Mucosa of rectum (tissue), 2 donors: Measurements from ENCODE around the gene PAX3.

ENCODE experiments used
- H3K27ac ChIP-seq, 2 donors: one replicate each; pipeline ENCODE4 v1.7.0; 2013; ENCODE audit warnings: inconsistent platforms in 2 of 2, low read depth in 2 of 2, low read length in 2 of 2
- H3K27me3 ChIP-seq, 2 donors: one replicate each; pipeline ENCODE4 v1.7.0; 2013; ENCODE audit warnings: low read length in 2 of 2; ENCODE audit not compliant: control insufficient read depth in 2 of 2, insufficient read depth in 2 of 2
- H3K36me3 ChIP-seq, 2 donors: one replicate each; pipeline ENCODE4 v1.7.0; 2013; ENCODE audit warnings: low read length in 2 of 2; ENCODE audit not compliant: control insufficient read depth in 2 of 2, insufficient read depth in 2 of 2
- H3K4me1 ChIP-seq, 2 donors: one replicate each; pipeline ENCODE4 v1.7.0; 2013; ENCODE audit warnings: low read length in 2 of 2, mild to moderate bottlenecking in 1 of 2; ENCODE audit not compliant: control insufficient read depth in 2 of 2, insufficient read depth in 2 of 2
- H3K4me3 ChIP-seq, 2 donors: one replicate each; pipeline ENCODE4 v1.7.0; 2013; ENCODE audit warnings: low read length in 2 of 2
- H3K9ac ChIP-seq, 2 donors: one replicate each; pipeline ENCODE4 v1.7.0; 2013; ENCODE audit warnings: low read length in 2 of 2, low read depth in 1 of 2, mild to moderate bottlenecking in 1 of 2
- H3K9me3 ChIP-seq, 2 donors: one replicate each; pipeline ENCODE4 v1.7.0; 2013; ENCODE audit warnings: low read length in 2 of 2; ENCODE audit not compliant: control insufficient read depth in 2 of 2
- donor health status: healthy.
- donor health status: Normal muscosa, but diverticular disease.

PAX3 gene

DNA sequence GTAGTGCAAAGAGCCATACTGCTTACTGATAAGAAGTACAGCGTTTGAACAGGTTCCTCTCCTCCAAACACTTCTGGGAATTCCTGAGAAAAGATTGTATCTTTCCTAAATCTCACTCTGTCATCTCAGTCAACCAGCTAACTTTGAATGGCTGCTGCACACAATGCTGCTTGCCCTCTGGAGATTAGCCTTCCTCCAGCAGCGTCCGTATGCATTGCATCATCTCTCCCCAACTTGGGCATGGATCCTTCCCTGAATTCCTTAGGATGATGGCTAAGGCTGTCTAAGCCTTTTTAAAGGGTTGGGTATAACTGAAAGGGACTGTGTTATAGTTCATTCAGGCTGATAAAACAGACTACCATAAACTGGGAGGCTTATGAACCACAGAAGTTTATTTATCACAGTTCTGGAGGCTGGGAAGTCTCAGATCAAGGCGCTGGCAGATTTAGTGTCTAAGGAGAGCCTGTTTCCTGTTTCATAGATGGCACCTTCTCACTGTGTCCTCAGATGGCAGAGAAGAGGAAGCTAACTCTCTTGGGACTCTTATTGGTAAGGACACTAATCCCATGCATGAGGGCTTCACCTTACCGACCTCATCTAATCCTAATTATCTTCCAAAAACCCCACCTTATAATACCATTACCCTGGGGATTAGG lies 105.3 kb downstream of the PAX3 start:
- Histone ChIP-seq H3K4me3 (no peak overlapping the region), H3K9ac (no peak overlapping the region), H3K36me3 (no peaks in the 10 kb centered on the region), H3K9me3 (no peaks in the 10 kb centered on the region), H3K27ac (no peak overlapping the region), H3K4me1 (no peaks in the 10 kb centered on the region), H3K27me3 (no peaks in the 10 kb centered on the region)

DNA sequence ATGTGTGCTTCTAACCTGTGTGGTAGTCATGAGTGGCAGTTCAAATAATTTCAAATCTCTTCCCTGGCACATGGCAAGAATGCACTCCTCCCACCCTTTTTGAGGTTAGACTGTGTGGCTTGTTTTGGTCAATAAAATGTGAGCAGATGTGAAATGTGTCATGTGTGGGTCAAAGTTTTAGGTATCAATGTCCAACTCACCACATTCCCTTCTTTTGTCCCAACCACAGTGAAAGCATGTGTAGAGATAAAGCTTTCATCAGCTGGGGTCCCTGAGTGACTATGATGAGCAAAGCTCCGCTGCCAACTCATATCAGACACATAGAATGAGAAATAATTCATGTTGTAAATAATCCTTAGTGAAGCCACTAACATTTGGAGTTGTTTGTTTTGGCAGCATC lies 118.2 kb downstream of the PAX3 start:
- Histone ChIP-seq H3K27ac (no peak overlapping the region), H3K36me3 (no peaks in the 10 kb centered on the region), H3K27me3 (no peaks in the 10 kb centered on the region), H3K4me3 (no peak overlapping the region), H3K9ac (no peak overlapping the region), H3K4me1 (no peaks in the 10 kb centered on the region), H3K9me3 (no peaks in the 10 kb centered on the region)

DNA sequence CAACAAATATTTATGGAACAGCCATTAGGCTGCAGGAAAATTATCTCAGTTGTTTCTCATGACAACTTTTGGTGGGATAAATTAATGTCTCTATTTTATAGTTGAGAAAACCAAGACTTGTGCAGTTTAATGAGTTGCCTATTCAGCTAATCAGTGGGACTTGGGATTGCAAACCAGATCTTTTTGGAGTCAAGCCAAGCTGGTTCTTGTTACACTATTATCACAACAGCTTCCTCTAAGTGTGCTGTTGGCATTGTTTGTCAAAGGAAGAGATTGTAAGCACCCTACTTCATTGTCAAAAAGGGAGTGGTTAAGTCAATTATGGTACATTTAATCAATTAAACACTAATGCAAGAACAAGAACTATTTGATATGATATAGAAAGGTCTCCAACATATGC lies 119.2 kb downstream of the PAX3 start:
- no peaks in the 10 kb centered on the region for H3K4me1 ChIP-seq
- no peaks in the 10 kb centered on the region for H3K9me3 ChIP-seq
- no peak overlapping the region for H3K27ac ChIP-seq
- H3K4me3 ChIP-seq, result no peak overlapping the region
- H3K27me3 ChIP-seq, result no peaks in the 10 kb centered on the region
- no peak overlapping the region for H3K9ac ChIP-seq
- H3K36me3 ChIP-seq, result no peaks in the 10 kb centered on the region

DNA sequence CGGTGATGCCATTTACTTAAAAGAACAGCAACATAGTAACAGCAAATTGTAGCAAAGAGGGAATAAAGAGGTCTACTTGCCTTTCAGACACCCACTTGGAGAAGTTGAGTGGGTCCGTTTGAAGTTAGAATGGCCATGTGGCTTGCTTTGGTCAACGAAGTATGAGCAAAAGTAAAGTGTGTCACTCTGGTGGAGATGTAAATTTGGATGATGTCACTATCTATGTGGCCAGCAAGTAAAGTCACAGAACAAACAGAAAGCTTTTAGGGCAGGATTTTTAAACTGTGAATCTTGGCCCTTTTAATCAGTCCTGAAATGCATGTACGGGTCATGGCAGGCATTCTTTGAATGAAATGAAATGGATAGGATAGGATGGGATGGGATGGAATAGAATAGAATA lies 120.3 kb downstream of the PAX3 start:
- Histone ChIP-seq H3K27ac (no peak overlapping the region), H3K4me3 (no peak overlapping the region), H3K36me3 (no peaks in the 10 kb centered on the region)

DNA sequence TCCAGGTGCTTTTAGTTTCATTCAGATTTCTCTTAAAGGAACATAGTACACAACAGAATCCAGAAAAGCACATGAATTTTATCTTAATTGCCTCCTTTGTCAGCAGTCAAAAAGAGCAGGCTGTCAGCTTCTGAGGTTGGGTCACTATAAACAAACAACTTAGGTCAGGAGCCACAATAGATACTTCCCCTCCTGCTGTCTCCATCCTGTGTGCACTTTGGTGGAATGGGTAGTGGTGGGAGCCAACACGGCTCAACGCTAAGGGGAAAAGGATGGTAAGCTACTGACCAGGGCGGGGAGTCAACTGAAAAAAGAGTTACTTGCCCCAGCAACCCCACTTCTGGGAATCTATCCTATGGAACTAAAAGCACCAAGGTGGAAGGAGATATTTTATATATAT lies 121.9 kb downstream of the PAX3 start:
- Histone ChIP-seq H3K27ac (no peak overlapping the region), H3K27me3 (no peaks in the 10 kb centered on the region), H3K9me3 (no peaks in the 10 kb centered on the region), H3K4me1 (no peaks in the 10 kb centered on the region), H3K4me3 (no peak overlapping the region), H3K9ac (no peak overlapping the region), H3K36me3 (no peaks in the 10 kb centered on the region)

More for the DNA sequence above, 120.3 kb downstream of the PAX3 start:
- Histone ChIP-seq H3K9me3 (no peaks in the 10 kb centered on the region), H3K9ac (no peak overlapping the region), H3K27me3 (no peaks in the 10 kb centered on the region), H3K4me1 (no peaks in the 10 kb centered on the region)

DNA sequence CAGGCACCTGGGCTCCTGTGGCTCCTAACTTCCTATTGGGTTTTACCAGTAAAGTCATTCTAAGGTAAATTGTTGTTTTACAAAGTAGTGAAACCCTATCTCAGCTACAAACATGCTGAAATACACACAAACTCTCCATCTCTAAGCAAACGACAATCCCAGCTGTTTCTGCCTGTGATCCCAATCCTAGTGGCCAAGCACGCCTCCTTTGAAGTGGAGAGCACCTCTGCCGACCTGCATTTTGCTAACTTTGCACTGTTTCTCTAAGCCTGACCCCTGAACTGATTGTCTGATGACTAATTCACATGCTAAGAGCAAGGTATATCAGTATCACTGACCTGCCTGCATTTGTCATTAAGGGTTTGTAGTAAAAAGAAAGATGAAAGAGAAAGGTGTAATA lies 124.3 kb downstream of the PAX3 start:
- Histone ChIP-seq H3K36me3 (no peaks in the 10 kb centered on the region), H3K27ac (no peak overlapping the region), H3K4me3 (no peak overlapping the region), H3K9ac (no peak overlapping the region), H3K4me1 (no peaks in the 10 kb centered on the region), H3K9me3 (no peaks in the 10 kb centered on the region), H3K27me3 (no peaks in the 10 kb centered on the region)

DNA sequence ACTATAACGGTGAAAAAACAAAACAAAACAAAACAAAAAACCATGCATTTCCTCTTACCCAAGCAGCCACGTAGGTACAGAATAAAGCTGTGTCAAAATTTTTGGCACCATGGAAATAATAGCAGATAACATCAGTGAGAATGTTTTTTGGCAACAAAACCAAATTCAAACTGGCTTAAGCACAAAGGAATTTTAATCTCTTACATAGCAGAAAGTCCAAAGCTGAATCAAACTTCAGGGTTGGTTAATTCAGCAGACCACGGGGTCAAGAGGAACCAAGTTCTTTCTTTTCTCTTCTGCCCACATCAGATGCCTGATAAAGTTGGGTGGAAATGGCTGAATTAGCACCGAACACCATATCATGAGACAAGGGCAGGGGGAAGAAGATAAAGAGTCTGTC lies 129.5 kb downstream of the PAX3 start:
- Histone ChIP-seq H3K4me1 (no peaks in the 10 kb centered on the region), H3K36me3 (no peaks in the 10 kb centered on the region), H3K27ac (no peak overlapping the region), H3K4me3 (no peak overlapping the region), H3K9me3 (no peaks in the 10 kb centered on the region), H3K27me3 (no peaks in the 10 kb centered on the region), H3K9ac (no peak overlapping the region)

DNA sequence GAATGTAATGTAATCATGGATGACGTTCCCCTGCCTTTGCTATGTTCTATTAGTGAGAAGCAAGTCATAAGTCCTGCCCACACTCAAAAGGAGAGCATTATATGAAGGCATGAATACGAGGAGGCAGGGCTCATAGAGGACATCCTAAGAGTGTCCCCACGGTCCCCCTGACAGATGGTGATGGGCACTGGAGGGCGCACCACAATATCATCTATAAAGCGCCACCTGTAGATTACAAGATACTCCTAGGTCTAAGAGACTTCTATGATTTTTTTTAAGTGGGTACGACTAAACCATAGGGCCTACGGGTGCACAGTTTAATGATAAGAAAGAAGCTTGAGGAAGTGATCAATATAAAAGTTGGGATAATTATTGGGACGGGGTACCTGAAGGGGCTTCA lies 131.0 kb downstream of the PAX3 start:
- Histone ChIP-seq H3K27ac (no peak overlapping the region), H3K27me3 (no peaks in the 10 kb centered on the region), H3K36me3 (no peaks in the 10 kb centered on the region), H3K9me3 (no peaks in the 10 kb centered on the region), H3K4me3 (no peak overlapping the region), H3K4me1 (no peaks in the 10 kb centered on the region), H3K9ac (no peak overlapping the region)

DNA sequence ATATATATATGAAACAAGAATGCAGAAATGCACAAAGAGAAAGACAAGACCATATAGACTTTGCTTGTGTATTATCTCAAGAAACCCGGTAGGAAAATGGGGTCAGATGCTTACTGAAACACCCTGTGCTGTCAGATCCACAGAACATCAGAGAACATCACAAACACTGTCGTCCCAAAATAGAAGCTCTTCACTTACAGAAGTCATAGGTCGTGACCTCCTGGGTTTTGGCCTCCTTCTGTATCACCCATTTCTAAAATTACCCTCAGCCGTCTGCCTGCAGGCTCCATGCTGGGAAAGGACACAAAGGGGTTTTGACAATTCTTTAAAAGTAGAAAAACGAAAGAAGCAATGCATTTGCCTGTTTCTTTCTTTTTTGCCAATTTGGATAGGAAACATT lies 137.9 kb downstream of the PAX3 start:
- Histone ChIP-seq H3K9ac (no peak overlapping the region), H3K27ac (no peak overlapping the region), H3K9me3 (no peaks in the 10 kb centered on the region), H3K27me3 (no peaks in the 10 kb centered on the region), H3K36me3 (no peaks in the 10 kb centered on the region), H3K4me1 (no peaks in the 10 kb centered on the region), H3K4me3 (no peak overlapping the region)

DNA sequence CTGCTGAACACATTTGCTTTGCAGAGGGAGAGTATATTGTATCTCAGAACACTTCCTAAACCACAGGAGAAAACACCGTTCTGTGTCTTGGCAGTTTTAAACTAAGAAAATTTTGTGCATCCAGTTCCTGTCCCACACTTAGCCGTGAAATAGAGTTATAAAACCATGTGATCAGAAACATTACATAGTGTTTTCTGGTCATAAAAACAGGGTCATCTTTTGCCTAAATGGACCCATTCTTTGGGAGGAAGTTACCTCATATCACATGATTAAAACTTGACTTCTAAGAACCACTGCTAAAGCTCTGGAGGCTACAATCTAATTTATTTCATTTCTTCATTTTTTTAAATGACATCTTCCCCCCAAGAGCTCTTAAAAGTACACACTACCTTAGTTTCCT lies 138.7 kb downstream of the PAX3 start:
- Histone ChIP-seq H3K4me1 (no peaks in the 10 kb centered on the region), H3K9ac (no peak overlapping the region), H3K36me3 (no peaks in the 10 kb centered on the region), H3K27ac (no peak overlapping the region), H3K9me3 (no peaks in the 10 kb centered on the region), H3K27me3 (no peaks in the 10 kb centered on the region), H3K4me3 (no peak overlapping the region)

DNA sequence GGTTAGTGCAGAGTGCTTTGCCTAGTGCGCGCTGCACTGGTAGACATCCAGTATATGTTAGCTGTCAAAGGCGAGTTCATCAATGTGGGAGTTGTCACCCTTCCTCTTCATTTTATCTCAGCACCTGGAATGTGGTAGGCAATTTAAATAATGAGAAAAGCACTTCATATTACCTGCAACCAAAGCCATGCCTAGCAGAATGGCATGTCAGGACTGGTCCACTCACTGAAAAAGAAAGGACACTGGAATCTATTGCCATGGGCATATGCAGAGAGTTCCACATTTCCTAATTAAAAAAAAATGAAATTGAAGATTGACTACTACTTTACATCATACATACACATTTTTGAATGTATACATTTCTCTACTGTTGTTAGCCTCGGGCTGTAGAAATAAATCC lies 139.6 kb downstream of the PAX3 start:
- Histone ChIP-seq H3K36me3 (no peaks in the 10 kb centered on the region), H3K4me1 (no peaks in the 10 kb centered on the region), H3K27ac (no peak overlapping the region), H3K9ac (no peak overlapping the region), H3K4me3 (no peak overlapping the region), H3K9me3 (no peaks in the 10 kb centered on the region), H3K27me3 (no peaks in the 10 kb centered on the region)
